ENCODE data around the gene C9orf152.

DNA sequence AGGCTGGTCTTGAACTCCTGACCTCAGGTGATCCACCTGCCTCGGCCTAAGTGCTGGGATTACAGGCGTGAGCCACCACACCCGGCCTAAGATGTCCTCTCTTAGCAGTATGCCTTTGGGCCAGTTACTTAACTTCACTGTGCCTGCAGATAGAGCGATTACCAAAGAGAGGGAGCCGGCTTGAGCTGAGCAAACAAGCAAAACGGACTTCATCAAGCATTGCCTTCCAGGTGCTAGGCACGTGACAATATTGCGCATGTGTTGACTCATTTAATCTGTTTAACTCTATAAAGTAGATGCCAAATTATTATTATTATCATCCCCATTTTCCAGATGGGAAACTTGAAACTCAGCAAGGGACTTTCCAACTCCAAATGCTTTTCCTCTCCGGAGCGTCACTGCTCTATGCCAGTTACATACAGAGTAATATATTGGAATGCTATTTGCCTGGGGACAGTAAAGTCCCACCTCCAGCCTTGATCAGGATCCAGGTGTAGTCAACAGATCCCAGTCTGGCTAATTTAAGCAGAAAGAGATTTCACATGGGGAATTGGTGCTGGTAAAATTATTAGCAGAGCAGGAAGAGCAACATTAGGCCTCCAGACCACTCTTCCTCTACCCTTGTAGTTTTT is 5.6 kb upstream of the C9orf152 start:
- TF ChIP-seq ZNF8 (CRISPR knock-in tag; IDR thresholded peaks at IDR 0.05) (no peak), ISL1 (CRISPR knock-in tag; IDR thresholded peaks at IDR 0.05) (no peak), TOX (CRISPR knock-in tag; IDR thresholded peaks at IDR 0.05; ENCODE audit: borderline replicate concordance) (no peak), ZNF70 (CRISPR knock-in tag; IDR thresholded peaks at IDR 0.05) (no peak), ARNTL (CRISPR knock-in tag; IDR thresholded peaks at IDR 0.05; ENCODE audit: borderline replicate concordance, low read depth) (no peak), ZC3H10 (CRISPR knock-in tag; IDR thresholded peaks at IDR 0.05) (no peak), SNAI2 (CRISPR knock-in tag; IDR thresholded peaks at IDR 0.05) (no peak), OSR1 (CRISPR knock-in tag; IDR thresholded peaks at IDR 0.05) (no peak)
- TF ChIP-seq, protein P1, sequence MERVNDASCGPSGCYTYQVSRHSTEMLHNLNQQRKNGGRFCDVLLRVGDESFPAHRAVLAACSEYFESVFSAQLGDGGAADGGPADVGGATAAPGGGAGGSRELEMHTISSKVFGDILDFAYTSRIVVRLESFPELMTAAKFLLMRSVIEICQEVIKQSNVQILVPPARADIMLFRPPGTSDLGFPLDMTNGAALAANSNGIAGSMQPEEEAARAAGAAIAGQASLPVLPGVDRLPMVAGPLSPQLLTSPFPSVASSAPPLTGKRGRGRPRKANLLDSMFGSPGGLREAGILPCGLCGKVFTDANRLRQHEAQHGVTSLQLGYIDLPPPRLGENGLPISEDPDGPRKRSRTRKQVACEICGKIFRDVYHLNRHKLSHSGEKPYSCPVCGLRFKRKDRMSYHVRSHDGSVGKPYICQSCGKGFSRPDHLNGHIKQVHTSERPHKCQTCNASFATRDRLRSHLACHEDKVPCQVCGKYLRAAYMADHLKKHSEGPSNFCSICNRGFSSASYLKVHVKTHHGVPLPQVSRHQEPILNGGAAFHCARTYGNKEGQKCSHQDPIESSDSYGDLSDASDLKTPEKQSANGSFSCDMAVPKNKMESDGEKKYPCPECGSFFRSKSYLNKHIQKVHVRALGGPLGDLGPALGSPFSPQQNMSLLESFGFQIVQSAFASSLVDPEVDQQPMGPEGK (CRISPR knock-in tag; IDR thresholded peaks at IDR 0.05; ENCODE audit: borderline replicate concordance): no peak

Data from SK-N-SH treated with all-trans-retinoic acid at 6 μM for 48 hours (cell line).